ENCODE results near the gene C5orf47.

C5orf47 gene, protein sequence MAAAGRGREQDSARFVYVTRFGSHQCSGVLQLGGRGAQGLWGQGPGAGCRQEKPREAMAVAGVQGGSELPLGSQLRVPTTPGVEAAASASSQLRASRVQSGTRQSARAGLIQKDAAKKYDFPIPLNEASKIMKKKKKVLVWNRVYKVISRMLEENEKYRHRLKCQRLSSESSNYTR

GRCh38 chr5:173988554-173989431 lies at the start of gene C5orf47:
C5orf47 (plus strand) TSS chr5:173989170; CDS start chr5:173989264, 94 bp downstream.
- no peak for DNase-seq (ENCODE audit: low read depth)

- DNase-seq (ENCODE audit: low read depth) = no peak
Measured at GRCh38 chr5:173940269-173940668, 48.7 kb upstream of the C5orf47 start.

- no peak for DNase-seq (ENCODE audit: low read depth)
Measured at GRCh38 chr5:173941102-173941501, 47.9 kb upstream of the C5orf47 start.

GRCh38 chr5:173941758-173942401 lies 47.1 kb upstream of the C5orf47 start:
- no peak for DNase-seq (ENCODE audit: low read depth)

GRCh38 chr5:173944511-173944910 lies 44.5 kb upstream of the C5orf47 start:
- DNase-seq (ENCODE audit: low read depth) = no peak

GRCh38 chr5:173945160-173945559 lies 43.8 kb upstream of the C5orf47 start:
- DNase-seq (ENCODE audit: low read depth) = no peak

- DNase-seq (ENCODE audit: low read depth) = no peak
Measured at GRCh38 chr5:173946323-173946722, 42.6 kb upstream of the C5orf47 start.

- no peak for DNase-seq (ENCODE audit: low read depth)
Measured at GRCh38 chr5:173950829-173951228, 38.1 kb upstream of the C5orf47 start.

- no peak for DNase-seq (ENCODE audit: low read depth)
Measured at GRCh38 chr5:173953528-173954090, 35.4 kb upstream of the C5orf47 start.

DNA sequence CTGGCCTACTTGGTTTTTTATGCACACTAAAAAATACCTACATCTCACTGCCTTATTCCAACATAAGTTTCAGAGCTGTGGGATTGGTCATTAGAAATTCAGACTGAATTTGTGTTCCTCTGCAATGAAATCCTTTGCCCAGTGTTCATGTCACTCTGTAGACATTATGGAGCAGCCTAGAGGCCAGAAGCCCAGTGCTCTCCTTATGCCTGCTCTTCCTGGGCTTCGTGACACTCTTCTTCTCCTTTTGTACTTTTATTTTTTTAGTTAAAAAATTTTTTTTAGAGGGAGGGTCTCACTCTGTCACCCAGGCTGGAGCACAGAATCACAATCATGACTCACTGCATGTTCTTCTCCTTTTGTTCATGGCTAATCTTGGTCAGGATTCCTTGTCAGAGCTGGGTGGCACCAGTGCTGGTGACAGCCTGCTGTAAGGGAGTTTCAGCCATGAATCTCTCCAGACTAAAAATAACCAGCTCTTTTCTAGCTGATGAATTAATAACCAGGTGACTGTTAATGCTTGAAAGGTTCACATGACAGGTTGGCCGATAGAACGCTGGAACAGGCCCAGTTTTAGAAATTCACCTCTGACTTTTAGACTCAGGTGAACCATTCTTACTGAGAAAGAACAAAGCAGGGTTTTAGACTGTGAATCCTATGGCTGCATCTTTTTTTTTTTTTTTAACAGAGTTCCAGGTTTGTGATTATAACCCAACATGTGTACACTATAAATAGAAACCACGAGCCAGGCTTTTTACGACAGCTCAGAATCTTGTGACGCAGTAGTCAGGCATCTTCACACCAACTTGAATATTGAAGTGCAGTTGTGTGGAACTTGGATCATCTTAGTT lies 34.1 kb upstream of the C5orf47 start:
- no peak for DNase-seq (ENCODE audit: low read depth)

GRCh38 chr5:173960986-173961385 lies 28.0 kb upstream of the C5orf47 start:
- DNase-seq (ENCODE audit: low read depth) = no peak

GRCh38 chr5:173961418-173961817 lies 27.6 kb upstream of the C5orf47 start:
- DNase-seq (ENCODE audit: low read depth) = no peak

- DNase-seq (ENCODE audit: low read depth) = no peak
Measured at GRCh38 chr5:173962436-173962972, 26.5 kb upstream of the C5orf47 start.

- no peak for DNase-seq (ENCODE audit: low read depth)
Measured at GRCh38 chr5:173963182-173963838, 25.7 kb upstream of the C5orf47 start.

- no peak for DNase-seq (ENCODE audit: low read depth)
Measured at GRCh38 chr5:173963867-173964441, 25.0 kb upstream of the C5orf47 start.

- DNase-seq (ENCODE audit: low read depth) = no peak
Measured at GRCh38 chr5:173964506-173964905, 24.5 kb upstream of the C5orf47 start.

DNA sequence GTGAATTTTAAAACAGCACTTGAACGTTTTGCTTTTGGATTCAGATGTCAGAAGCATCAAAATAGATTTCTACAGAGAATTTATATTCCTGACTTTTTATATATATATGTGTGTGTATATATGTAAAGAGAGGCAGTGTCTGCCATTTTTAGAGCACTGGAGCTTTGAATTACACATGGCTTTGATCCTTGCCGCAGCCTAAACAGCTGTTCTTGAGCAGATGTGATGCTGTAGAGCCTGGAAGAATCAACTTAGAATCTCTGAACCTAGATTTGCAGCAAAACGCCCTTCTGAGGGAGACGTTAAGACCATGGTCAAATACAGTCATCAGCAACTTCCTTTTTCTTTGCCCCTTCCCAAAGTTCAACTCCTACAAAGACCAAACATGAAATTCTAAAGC lies 21.7 kb upstream of the C5orf47 start:
- no peak for DNase-seq (ENCODE audit: low read depth)

DNA sequence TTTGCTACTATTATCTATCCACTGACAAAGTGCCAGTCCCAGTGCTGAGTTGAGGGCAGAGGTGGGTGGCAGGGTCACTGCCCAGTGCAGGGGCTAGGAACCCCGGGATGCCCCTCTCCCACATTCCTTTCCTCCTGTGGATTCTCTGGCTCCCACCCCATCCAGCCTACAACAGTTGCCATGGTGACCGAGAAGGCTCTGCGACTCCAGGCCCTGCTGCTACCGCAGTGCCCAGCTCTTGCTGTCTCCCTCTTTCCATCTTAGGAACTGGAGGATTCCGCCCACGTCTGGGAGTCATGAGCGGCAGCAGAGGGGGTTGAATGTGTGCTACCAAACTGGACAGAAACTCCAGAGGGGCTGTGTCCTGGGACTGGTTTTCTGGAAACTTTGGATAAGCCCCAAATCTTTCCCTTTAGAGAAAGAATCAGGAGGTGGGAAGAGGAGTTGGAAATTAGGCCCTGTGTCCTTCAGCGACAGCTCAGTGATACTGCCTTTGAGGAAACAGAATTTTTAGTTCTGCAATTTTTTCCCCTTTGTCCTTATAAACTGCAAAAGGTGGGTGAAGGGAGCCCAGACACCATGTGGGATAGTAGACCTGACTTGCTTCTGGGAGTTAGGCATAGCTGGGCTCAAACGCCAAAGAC lies 20.7 kb upstream of the C5orf47 start:
- DNase-seq (ENCODE audit: low read depth) = no peak

GRCh38 chr5:173969167-173970049 lies 19.6 kb upstream of the C5orf47 start:
- DNase-seq (ENCODE audit: low read depth) = no peak
